Fibroblast of lung (primary cell): Measurements from ENCODE around the gene RBP2. TPM values are rescaled to one million over a fixed set of nuclear protein-coding genes. Genes with fewer than 3 reads are reported as not detected.

Source experiments
- DNase-seq, 2 donors: peaks; one replicate each; pipeline versions ENCODE4 v3.0.0 to v3.0.0-alpha.2; 2010; ENCODE audit warnings: low read depth in 2 of 2
- H2AFZ ChIP-seq: 2 replicates; pipeline ENCODE4 v1.5.1; 2012; ENCODE audit warnings: low read length, control low read depth, inconsistent platforms
- H3K27ac ChIP-seq: 2 replicates; pipeline ENCODE4 v1.5.1; 2011; ENCODE audit warnings: low read length, control low read depth; ENCODE audit not compliant: insufficient read depth
- H3K27me3 ChIP-seq: 2 replicates; pipeline ENCODE4 v1.5.1; 2011; ENCODE audit warnings: mild to moderate bottlenecking, low read length; ENCODE audit not compliant: control insufficient read depth, insufficient read depth
- H3K36me3 ChIP-seq: 2 replicates; pipeline ENCODE4 v1.5.1; 2011; ENCODE audit warnings: low read length; ENCODE audit not compliant: control insufficient read depth, insufficient read depth
- H3K4me1 ChIP-seq: 2 replicates; pipeline ENCODE4 v1.5.1; 2011; ENCODE audit warnings: low read length; ENCODE audit not compliant: control insufficient read depth, insufficient read depth; ENCODE audit errors: extremely low read depth
- H3K4me2 ChIP-seq: 2 replicates; pipeline ENCODE4 v1.5.1; 2011; ENCODE audit warnings: low read length, control low read depth; ENCODE audit not compliant: insufficient read depth; ENCODE audit errors: extremely low read depth
- H3K4me3 ChIP-seq, 4 experiments: fragments of 200-600 bp in 1 of 4; sonication (generic) in 1 of 4; replicated peaks in 1 of 4; 2 replicates each; pipeline ENCODE4 v1.5.1; 2011 to 2016; ENCODE audit warnings: low read length in 4 of 4, low read depth in 3 of 4, mild to moderate bottlenecking in 3 of 4, control low read depth in 2 of 4, inconsistent platforms in 1 of 4, mixed read lengths in 1 of 4; ENCODE audit not compliant: insufficient read depth in 1 of 4; ENCODE audit errors: control extremely low read depth in 1 of 4
- H3K79me2 ChIP-seq: 2 replicates; pipeline ENCODE4 v1.5.1; 2012; ENCODE audit warnings: mild to moderate bottlenecking, low read length, inconsistent platforms; ENCODE audit not compliant: control insufficient read depth, insufficient read depth
- H3K9ac ChIP-seq: 2 replicates; pipeline ENCODE4 v1.5.1; 2011; ENCODE audit warnings: mild to moderate bottlenecking, low read length, control low read depth; ENCODE audit not compliant: insufficient read depth
- H3K9me3 ChIP-seq: 2 replicates; pipeline ENCODE4 v1.5.1; 2012; ENCODE audit warnings: low read depth, low read length; ENCODE audit not compliant: control insufficient read depth, insufficient read depth
- H4K20me1 ChIP-seq: 2 replicates; pipeline ENCODE4 v1.5.1; 2011; ENCODE audit warnings: low read length; ENCODE audit not compliant: control insufficient read depth, insufficient read depth; ENCODE audit errors: extremely low read depth
- EZH2 ChIP-seq: IDR thresholded peaks from 2 replicates; pipeline ENCODE4 v1.5.1; 2012; ENCODE audit warnings: low read length, control low read depth, mild to moderate bottlenecking; ENCODE audit errors: missing control alignments
- polyA plus RNA-seq, 2 donors: library from polyadenylated mRNA; depleted of rRNA in 1 of 2; stranded (reverse) in 1 of 2; unstranded in 1 of 2; fragments of >200 nt; gene quantifications; 2 replicates each; pipeline ENCODE4 v1.2.1, GENCODE V29; 2011 to 2012; ENCODE audit warnings: missing spikeins in 1 of 2
- total RNA-seq: library from RNA; depleted of rRNA; stranded (reverse); fragments of >200 nt; gene quantifications from 2 replicates; pipeline ENCODE4 v1.2.1, GENCODE V29; 2014
- TF ChIP-seq, protein P1 (sequence below), 2 donors: IDR thresholded peaks in 1 of 2; conservative IDR thresholded peaks in 1 of 2; 1 replicate in 1 of 2; 2 replicates in 1 of 2; pipeline ENCODE4 v1.5.1; 2011 to 2012; ENCODE audit warnings: low read length in 2 of 2, control low read depth in 1 of 2, inconsistent platforms in 1 of 2, low read depth in 1 of 2, mild to moderate bottlenecking in 1 of 2

RBP2 gene
- total and polyA plus RNA-seq, 2 donors (not counting 1 experiment from before 2014, with no cell fraction given): not detected

DNA sequence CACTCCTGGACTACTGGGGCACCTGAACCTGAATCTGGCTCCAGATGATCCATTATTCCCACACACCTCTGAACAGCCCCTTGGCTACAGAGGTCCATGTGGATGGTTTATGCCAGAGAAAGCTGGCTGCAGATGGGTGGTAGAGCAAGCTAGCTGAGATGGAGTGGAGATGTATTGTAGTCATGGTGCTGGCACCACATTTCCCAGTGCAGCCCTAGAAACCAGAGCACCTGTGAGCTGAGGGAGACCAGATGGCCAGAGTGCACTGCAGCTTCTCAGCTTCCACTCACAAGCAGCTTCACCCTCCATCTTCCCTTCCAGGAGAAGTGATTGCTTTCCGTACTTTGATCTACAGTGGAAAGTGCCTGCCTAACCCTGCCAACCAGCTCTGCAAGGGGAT lies 33.3 kb upstream of the RBP2 start:
- no peaks in the 10 kb centered on the region for H3K4me1 ChIP-seq
- H3K9me3 ChIP-seq: no peaks in the 10 kb centered on the region
- H3K27ac ChIP-seq: no peak overlapping the region
- DNase-seq: no peak
- TF ChIP-seq EZH2: no peak
- H3K79me2 ChIP-seq: no peaks in the 10 kb centered on the region
- no peak overlapping the region for H3K4me2 ChIP-seq
- no peak overlapping the region for H3K9ac ChIP-seq
- H3K4me3 ChIP-seq: no peak overlapping the region
- H3K27me3 ChIP-seq: no peaks in the 10 kb centered on the region
- no peaks in the 10 kb centered on the region for H4K20me1 ChIP-seq
- no peaks in the 10 kb centered on the region for H3K36me3 ChIP-seq
- H2AFZ ChIP-seq: no peak overlapping the region

DNA sequence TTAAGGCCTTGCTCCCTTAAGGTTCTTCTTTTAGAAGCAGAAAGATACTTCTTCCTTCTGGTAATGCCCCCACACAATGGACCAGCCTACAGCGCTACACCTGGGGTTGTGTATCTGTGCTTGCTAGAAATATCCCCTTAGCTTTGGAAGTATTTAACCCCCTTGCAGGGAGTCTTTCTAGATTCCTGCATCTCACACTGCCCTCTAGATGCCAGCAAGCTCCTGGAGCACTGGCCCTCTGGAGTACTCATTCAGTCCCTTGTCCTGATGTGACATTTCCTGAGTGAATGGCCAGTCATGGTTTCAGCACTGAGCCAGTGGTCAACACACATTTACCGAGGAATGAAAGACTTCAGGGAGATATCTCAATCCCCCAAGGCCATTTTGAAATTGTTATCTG lies 30.4 kb upstream of the RBP2 start:
- Histone ChIP-seq H3K9me3 (no peaks in the 10 kb centered on the region), H3K4me1 (no peaks in the 10 kb centered on the region), H3K9ac (no peak overlapping the region), H2AFZ (no peak overlapping the region), H3K4me2 (no peak overlapping the region), H3K36me3 (no peaks in the 10 kb centered on the region), H3K79me2 (no peaks in the 10 kb centered on the region), H3K27me3 (no peaks in the 10 kb centered on the region), H3K27ac (no peak overlapping the region), H4K20me1 (no peaks in the 10 kb centered on the region), H3K4me3 (no peak overlapping the region)
- DNase-seq: peak in 1 of 2 donors; percentile 5
- TF ChIP-seq EZH2: no peak
- TF ChIP-seq, protein P1, sequence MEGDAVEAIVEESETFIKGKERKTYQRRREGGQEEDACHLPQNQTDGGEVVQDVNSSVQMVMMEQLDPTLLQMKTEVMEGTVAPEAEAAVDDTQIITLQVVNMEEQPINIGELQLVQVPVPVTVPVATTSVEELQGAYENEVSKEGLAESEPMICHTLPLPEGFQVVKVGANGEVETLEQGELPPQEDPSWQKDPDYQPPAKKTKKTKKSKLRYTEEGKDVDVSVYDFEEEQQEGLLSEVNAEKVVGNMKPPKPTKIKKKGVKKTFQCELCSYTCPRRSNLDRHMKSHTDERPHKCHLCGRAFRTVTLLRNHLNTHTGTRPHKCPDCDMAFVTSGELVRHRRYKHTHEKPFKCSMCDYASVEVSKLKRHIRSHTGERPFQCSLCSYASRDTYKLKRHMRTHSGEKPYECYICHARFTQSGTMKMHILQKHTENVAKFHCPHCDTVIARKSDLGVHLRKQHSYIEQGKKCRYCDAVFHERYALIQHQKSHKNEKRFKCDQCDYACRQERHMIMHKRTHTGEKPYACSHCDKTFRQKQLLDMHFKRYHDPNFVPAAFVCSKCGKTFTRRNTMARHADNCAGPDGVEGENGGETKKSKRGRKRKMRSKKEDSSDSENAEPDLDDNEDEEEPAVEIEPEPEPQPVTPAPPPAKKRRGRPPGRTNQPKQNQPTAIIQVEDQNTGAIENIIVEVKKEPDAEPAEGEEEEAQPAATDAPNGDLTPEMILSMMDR (conservative IDR thresholded peaks at IDR 0.05 in 1 of 2, IDR thresholded peaks at IDR 0.05 in 1 of 2; ENCODE audit: low read depth in 1 of 2, low read length in 2 of 2): no peak

DNA sequence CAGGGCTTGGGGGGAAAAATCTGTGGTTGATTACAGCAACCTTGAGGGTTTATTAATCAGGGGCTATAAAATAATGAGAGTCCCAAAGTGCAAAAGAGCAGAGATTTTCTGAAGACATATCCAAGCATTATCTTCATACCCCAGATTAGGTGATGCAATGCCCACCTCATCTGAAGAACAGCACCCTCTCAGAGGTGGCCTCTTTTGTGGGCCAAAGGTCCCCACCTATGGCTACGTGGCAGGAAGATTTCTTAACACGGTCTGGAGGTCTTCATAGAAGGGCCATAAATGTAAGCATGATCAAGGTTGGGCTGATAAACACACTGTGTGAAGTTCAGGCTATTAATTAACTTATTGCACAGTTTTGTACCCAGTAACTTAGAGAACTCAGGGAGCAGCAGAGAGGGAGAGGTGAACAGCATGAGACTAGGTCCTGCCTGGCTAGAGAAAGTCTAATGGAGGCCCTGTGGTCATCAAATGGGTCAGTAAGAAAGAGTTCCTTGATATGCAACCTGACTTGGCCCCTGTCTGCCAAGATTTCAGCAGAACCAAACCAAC lies 29.6 kb upstream of the RBP2 start:
- H3K36me3 ChIP-seq: no peaks in the 10 kb centered on the region
- no peak overlapping the region for H3K9ac ChIP-seq
- no peak overlapping the region for H3K4me3 ChIP-seq
- H3K4me1 ChIP-seq: no peaks in the 10 kb centered on the region
- no peaks in the 10 kb centered on the region for H4K20me1 ChIP-seq
- TF ChIP-seq, protein P1 (conservative IDR thresholded peaks at IDR 0.05 in 1 of 2, IDR thresholded peaks at IDR 0.05 in 1 of 2; ENCODE audit: low read depth in 1 of 2, low read length in 2 of 2): no peak
- H3K9me3 ChIP-seq: no peaks in the 10 kb centered on the region
- H3K27ac ChIP-seq: no peak overlapping the region
- no peak for DNase-seq
- no peak overlapping the region for H3K4me2 ChIP-seq
- no peaks in the 10 kb centered on the region for H3K79me2 ChIP-seq
- no peak overlapping the region for H2AFZ ChIP-seq
- no peaks in the 10 kb centered on the region for H3K27me3 ChIP-seq
